ENCODE data around the gene UPK2.
"Not testable (repeated sequence)": the region's sequence is repeated elsewhere in the genome, so short reads cannot be mapped to it uniquely, and the experiment has no call there.

The UPK2 gene

DNA sequence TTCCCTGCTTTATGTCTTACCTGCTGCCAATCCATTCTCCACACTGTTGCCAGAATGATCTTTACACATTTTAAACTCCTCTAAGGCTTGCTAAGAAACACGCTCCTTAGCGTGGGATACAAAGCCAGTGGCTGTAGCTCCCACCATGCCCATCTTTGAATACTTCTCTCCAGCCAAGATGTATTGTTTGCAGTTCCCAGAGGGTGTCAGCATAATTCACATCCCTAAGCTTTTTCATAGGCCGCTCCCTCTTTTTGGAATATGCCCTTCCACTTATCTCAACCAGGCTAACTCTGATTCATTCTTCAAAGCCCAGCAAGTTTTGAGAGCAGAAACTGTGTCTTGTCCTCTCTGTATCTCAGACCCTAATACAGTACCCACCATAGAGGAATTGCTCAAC lies 8.1 kb upstream of the UPK2 start:
- no peak overlapping the region for H3K27ac ChIP-seq (ENCODE audit: low read length)
- no peaks in the 10 kb centered on the region for H3K27me3 ChIP-seq (ENCODE audit: control insufficient read depth, insufficient read depth, low read length)
- no CpG with 5 or more reads among the region's 3 CpGs for WGBS (ENCODE audit: insufficient coverage, insufficient read length)
- H3K36me3 ChIP-seq (ENCODE audit: control insufficient read depth, insufficient read depth, low read length), result no peaks in the 10 kb centered on the region
- DNase-seq (ENCODE audit: low read depth, low spot score), result no peak
- H3K9me3 ChIP-seq (ENCODE audit: control insufficient read depth, insufficient read depth, low read length), result no peaks in the 10 kb centered on the region
- no peak overlapping the region for H3K4me3 ChIP-seq (ENCODE audit: low read length)
- H3K4me1 ChIP-seq (ENCODE audit: control insufficient read depth, insufficient read depth, low read length), result no peaks in the 10 kb centered on the region

DNA sequence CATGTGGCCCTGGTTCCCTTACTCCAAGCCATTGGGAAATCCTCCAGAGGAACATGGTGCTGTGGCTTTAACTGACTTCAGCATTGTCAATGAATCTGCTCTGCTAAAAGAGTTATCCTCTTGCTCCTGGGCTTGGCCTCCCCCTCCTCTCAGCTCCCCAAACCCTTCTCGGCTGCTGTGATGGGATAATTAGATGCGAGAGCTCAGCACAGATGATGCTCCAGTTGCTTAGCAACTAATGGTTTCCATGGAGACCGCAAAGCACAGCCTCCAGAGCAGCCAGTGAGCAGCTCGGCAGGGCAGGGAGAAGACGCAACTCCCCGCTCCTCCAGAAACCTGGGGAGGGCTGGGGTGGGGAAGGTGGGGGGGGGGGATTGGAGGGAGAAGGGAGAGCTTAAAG lies 2.8 kb upstream of the UPK2 start:
- H3K4me3 ChIP-seq (ENCODE audit: low read length), result no peak overlapping the region
- DNase-seq (ENCODE audit: low read depth, low spot score), result no peak
- H3K9me3 ChIP-seq (ENCODE audit: control insufficient read depth, insufficient read depth, low read length), result no peaks in the 10 kb centered on the region
- H3K4me1 ChIP-seq (ENCODE audit: control insufficient read depth, insufficient read depth, low read length), result no peaks in the 10 kb centered on the region
- H3K27me3 ChIP-seq (ENCODE audit: control insufficient read depth, insufficient read depth, low read length), result no peaks in the 10 kb centered on the region
- no CpG with 5 or more reads among the region's 6 CpGs for WGBS (ENCODE audit: insufficient coverage, insufficient read length)
- no peaks in the 10 kb centered on the region for H3K36me3 ChIP-seq (ENCODE audit: control insufficient read depth, insufficient read depth, low read length)
- no peak overlapping the region for H3K27ac ChIP-seq (ENCODE audit: low read length)

DNA sequence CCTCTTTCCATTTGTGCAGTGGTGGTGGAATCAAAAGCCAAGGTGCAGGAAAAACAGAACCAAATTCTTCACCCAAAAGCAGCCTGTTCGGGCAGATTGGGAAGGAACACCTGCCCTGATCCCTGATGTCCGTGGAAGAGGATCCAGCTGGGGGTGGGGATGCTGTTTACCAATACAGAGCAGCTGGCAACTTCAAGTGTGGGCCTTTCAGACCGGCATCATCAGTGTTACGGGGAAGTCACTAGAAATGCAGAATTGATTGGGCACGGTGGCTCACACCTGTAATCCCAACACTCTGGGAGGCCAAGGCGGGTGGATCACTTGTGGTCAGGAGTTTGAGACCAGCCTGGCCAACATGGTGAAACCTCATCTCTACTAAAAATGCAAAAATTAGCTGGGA lies 2.1 kb upstream of the UPK2 start:
- not testable (repeated sequence) for H3K4me3 ChIP-seq (ENCODE audit: low read length); H3K36me3 ChIP-seq (ENCODE audit: control insufficient read depth, insufficient read depth, low read length); H3K4me1 ChIP-seq (ENCODE audit: control insufficient read depth, insufficient read depth, low read length); H3K9me3 ChIP-seq (ENCODE audit: control insufficient read depth, insufficient read depth, low read length); DNase-seq (ENCODE audit: low read depth, low spot score); H3K27ac ChIP-seq (ENCODE audit: low read length); H3K27me3 ChIP-seq (ENCODE audit: control insufficient read depth, insufficient read depth, low read length)
- no CpG with 5 or more reads among the region's 6 CpGs for WGBS (ENCODE audit: insufficient coverage, insufficient read length)

DNA sequence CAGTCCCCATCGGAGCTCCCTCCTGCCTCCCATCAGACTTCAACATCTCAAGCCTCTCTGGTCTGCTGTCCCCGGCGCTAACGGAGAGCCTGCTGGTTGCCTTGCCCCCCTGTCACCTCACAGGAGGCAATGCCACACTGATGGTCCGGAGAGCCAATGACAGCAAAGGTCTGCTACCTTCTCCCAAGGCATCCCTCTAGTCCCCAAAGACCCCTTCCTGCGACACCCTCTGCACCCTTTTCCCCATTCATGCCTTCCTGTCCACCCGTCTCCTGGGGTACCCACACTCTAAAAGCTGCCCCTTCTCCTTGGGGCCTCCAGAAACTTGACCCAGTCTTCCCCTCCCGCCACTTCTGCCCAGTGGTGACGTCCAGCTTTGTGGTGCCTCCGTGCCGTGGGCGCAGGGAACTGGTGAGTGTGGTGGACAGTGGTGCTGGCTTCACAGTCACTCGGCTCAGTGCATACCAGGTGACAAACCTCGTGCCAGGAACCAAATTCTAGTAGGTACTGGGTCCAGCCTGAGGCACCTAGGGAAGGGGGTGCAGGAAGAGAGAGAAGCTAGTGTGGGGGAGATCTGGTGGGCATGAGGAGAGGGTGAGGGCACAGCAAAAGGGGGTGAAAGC lies 860 bp downstream of the UPK2 start:
- Histone ChIP-seq H3K27ac (ENCODE audit: low read length) (no peak overlapping the region), H3K4me1 (ENCODE audit: control insufficient read depth, insufficient read depth, low read length) (no peaks in the 10 kb centered on the region), H3K27me3 (ENCODE audit: control insufficient read depth, insufficient read depth, low read length) (no peaks in the 10 kb centered on the region), H3K4me3 (ENCODE audit: low read length) (no peak overlapping the region), H3K36me3 (ENCODE audit: control insufficient read depth, insufficient read depth, low read length) (no peaks in the 10 kb centered on the region), H3K9me3 (ENCODE audit: control insufficient read depth, insufficient read depth, low read length) (no peaks in the 10 kb centered on the region)
- no peak for DNase-seq (ENCODE audit: low read depth, low spot score)
- no CpG with 5 or more reads among the region's 14 CpGs for WGBS (ENCODE audit: insufficient coverage, insufficient read length)

DNA sequence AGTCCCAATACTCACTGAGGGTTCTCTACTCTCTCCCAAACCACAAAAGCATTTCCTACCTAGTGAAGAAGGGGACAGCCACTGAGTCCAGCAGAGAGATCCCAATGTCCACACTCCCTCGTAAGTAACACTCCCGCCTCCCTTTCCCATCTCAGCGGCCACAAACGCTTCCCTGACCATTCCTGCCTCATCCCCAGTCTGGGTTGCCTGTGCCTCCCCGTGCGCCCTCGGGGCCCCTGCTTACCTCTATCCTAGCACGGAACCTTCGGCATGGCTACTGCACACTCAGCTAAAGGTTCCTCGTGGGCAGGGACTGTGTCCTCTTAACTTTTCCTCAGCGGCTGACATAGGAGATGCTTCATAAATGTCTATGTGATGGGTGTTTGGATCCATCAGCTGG lies 1.5 kb downstream of the UPK2 start:
- H3K9me3 ChIP-seq (ENCODE audit: control insufficient read depth, insufficient read depth, low read length), result no peaks in the 10 kb centered on the region
- H3K36me3 ChIP-seq (ENCODE audit: control insufficient read depth, insufficient read depth, low read length), result no peaks in the 10 kb centered on the region
- WGBS (ENCODE audit: insufficient coverage, insufficient read length), result no CpG with 5 or more reads among the region's 11 CpGs
- no peaks in the 10 kb centered on the region for H3K27me3 ChIP-seq (ENCODE audit: control insufficient read depth, insufficient read depth, low read length)
- no peak overlapping the region for H3K27ac ChIP-seq (ENCODE audit: low read length)
- no peaks in the 10 kb centered on the region for H3K4me1 ChIP-seq (ENCODE audit: control insufficient read depth, insufficient read depth, low read length)
- DNase-seq (ENCODE audit: low read depth, low spot score), result no peak
- no peak overlapping the region for H3K4me3 ChIP-seq (ENCODE audit: low read length)

DNA sequence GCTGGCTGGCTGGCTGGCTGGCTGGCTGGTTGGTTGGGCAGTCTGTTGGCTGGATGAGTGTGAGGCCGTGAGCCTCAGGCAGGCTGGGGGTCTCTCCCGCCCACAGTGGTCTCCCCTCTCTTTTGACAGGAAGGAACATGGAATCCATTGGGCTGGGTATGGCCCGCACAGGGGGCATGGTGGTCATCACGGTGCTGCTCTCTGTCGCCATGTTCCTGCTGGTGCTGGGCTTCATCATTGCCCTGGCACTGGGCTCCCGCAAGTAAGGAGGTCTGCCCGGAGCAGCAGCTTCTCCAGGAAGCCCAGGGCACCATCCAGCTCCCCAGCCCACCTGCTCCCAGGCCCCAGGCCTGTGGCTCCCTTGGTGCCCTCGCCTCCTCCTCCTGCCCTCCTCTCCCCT lies 1.9 kb downstream of the UPK2 start:
- H3K27ac ChIP-seq (ENCODE audit: low read length), result no peak overlapping the region
- no peaks in the 10 kb centered on the region for H3K27me3 ChIP-seq (ENCODE audit: control insufficient read depth, insufficient read depth, low read length)
- no peaks in the 10 kb centered on the region for H3K36me3 ChIP-seq (ENCODE audit: control insufficient read depth, insufficient read depth, low read length)
- WGBS (ENCODE audit: insufficient coverage, insufficient read length), result no CpG with 5 or more reads among the region's 8 CpGs
- no peaks in the 10 kb centered on the region for H3K4me1 ChIP-seq (ENCODE audit: control insufficient read depth, insufficient read depth, low read length)
- no peak for DNase-seq (ENCODE audit: low read depth, low spot score)
- H3K9me3 ChIP-seq (ENCODE audit: control insufficient read depth, insufficient read depth, low read length), result no peaks in the 10 kb centered on the region
- no peak overlapping the region for H3K4me3 ChIP-seq (ENCODE audit: low read length)

DNA sequence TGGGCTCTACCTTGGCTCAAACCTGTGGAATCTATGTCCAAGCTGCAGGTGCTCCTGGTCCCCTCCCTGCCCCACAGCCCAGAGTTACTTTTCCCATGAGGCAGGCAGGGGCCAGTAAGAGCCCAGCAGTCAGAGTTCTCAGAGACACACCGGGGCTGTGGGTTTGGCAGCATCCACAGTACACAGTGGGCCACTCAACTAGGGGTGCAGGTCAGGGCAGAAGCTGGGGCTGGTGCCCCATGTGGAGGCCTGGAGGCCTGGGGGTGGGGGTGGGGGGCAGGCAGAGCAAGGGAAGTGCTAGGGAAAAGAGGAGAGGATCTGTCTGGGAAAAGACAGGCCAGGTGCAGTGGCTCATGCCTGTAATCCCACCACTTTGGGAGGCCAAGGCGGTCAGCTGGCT lies 2.5 kb downstream of the UPK2 start:
- no peak overlapping the region for H3K27ac ChIP-seq (ENCODE audit: low read length)
- no peaks in the 10 kb centered on the region for H3K9me3 ChIP-seq (ENCODE audit: control insufficient read depth, insufficient read depth, low read length)
- no peaks in the 10 kb centered on the region for H3K27me3 ChIP-seq (ENCODE audit: control insufficient read depth, insufficient read depth, low read length)
- H3K4me1 ChIP-seq (ENCODE audit: control insufficient read depth, insufficient read depth, low read length), result no peaks in the 10 kb centered on the region
- H3K4me3 ChIP-seq (ENCODE audit: low read length), result no peak overlapping the region
- WGBS (ENCODE audit: insufficient coverage, insufficient read length), result no CpG with 5 or more reads among the region's 2 CpGs
- no peak for DNase-seq (ENCODE audit: low read depth, low spot score)
- H3K36me3 ChIP-seq (ENCODE audit: control insufficient read depth, insufficient read depth, low read length), result no peaks in the 10 kb centered on the region

DNA sequence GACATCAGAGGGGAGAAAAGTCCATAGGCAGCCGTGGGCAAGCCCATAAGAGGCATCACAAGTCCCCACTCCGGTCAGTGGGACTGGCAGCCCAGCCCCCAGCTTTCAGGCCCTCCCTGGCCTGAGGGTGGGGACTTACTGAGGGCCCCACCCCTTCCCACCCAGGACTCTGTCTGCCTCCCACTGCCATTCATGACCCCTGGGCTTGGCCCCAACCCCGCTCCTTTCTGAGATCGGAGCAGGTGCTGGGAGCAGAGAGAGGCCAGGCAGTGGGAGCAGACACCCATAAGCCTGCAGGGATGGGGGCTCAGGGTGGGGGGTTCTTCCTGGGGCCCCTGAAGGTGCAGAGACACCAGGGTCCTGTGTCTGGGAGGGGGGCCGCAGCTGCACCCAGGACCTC lies 5.1 kb downstream of the UPK2 start:
- Histone ChIP-seq H3K27me3 (ENCODE audit: control insufficient read depth, insufficient read depth, low read length) (no peaks in the 10 kb centered on the region), H3K9me3 (ENCODE audit: control insufficient read depth, insufficient read depth, low read length) (no peaks in the 10 kb centered on the region), H3K4me3 (ENCODE audit: low read length) (no peak overlapping the region), H3K4me1 (ENCODE audit: control insufficient read depth, insufficient read depth, low read length) (no peaks in the 10 kb centered on the region), H3K36me3 (ENCODE audit: control insufficient read depth, insufficient read depth, low read length) (no peaks in the 10 kb centered on the region), H3K27ac (ENCODE audit: low read length) (no peak overlapping the region)
- WGBS (ENCODE audit: insufficient coverage, insufficient read length), result no CpG with 5 or more reads among the region's 5 CpGs
- no peak for DNase-seq (ENCODE audit: low read depth, low spot score)

DNA sequence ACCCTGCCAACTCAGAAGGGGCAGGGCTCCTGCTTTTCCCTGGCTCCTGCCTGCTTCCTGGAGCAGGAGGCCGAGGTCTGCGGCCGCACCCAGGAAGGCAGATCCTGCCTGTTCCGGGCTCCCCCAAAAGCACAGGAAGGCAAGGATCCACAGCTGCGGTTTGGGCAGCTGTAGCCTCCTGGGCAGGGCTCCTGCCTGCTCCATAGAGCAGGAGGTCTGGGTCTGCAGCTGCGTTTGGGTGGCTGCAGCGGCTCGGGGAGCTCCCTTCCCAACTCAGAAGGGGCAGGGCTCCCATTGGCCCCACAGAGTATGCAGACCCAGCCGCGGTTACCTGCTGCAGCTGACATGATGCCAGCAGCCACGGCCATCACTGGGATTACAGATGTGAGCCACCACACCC lies 5.5 kb downstream of the UPK2 start:
- Histone ChIP-seq H3K36me3 (ENCODE audit: control insufficient read depth, insufficient read depth, low read length) (no peaks in the 10 kb centered on the region), H3K4me1 (ENCODE audit: control insufficient read depth, insufficient read depth, low read length) (no peaks in the 10 kb centered on the region), H3K9me3 (ENCODE audit: control insufficient read depth, insufficient read depth, low read length) (no peaks in the 10 kb centered on the region), H3K4me3 (ENCODE audit: low read length) (no peak overlapping the region), H3K27me3 (ENCODE audit: control insufficient read depth, insufficient read depth, low read length) (no peaks in the 10 kb centered on the region), H3K27ac (ENCODE audit: low read length) (no peak overlapping the region)
- no peak for DNase-seq (ENCODE audit: low read depth, low spot score)
- no CpG with 5 or more reads among the region's 11 CpGs for WGBS (ENCODE audit: insufficient coverage, insufficient read length)

DNA sequence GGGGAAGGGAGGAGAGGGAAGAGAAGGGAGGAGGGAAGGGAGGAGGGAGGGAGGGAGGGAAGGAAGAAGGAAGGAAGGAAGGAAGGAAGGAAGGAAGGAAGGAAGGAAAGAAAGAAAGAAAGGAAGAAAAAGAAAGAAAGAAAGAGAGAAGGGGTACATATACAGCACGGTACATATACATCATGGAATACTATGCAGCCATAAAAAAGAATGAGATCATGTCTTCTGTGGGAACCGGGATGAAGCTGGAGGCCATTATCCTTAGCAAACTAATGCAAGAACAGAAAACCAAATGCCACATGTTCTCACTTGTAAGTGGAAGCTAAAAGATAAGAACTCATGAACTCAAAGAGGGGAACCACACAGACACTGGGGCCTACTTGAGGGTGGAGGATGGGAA lies 13.4 kb downstream of the UPK2 start:
- not testable (repeated sequence) for H3K9me3 ChIP-seq (ENCODE audit: control insufficient read depth, insufficient read depth, low read length); H3K4me3 ChIP-seq (ENCODE audit: low read length); H3K4me1 ChIP-seq (ENCODE audit: control insufficient read depth, insufficient read depth, low read length); H3K36me3 ChIP-seq (ENCODE audit: control insufficient read depth, insufficient read depth, low read length); H3K27me3 ChIP-seq (ENCODE audit: control insufficient read depth, insufficient read depth, low read length); H3K27ac ChIP-seq (ENCODE audit: low read length); DNase-seq (ENCODE audit: low read depth, low spot score)
- no CpG with 5 or more reads among the region's 2 CpGs for WGBS (ENCODE audit: insufficient coverage, insufficient read length)

DNA sequence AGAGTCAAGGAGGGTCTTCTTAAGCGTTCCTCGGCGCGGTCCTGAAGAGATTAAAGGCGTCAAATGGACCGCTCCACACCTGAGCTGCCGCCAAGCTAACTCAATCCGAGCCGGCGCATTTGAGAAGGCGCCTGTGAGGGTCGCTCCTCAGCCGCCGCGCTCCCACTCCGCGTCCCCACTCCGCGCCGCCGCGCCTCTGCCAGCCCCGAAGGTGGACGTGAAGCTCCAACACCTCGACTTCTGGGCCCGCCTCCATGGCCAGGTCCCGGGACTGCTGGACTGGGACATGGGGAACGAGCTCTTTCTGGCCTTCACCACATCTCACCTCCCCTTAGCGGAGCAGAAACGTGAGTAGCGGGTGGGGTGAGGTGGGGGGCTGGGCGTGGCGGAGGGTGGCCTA lies 15.5 kb downstream of the UPK2 start, which contains the start of gene FOXR1:
Gene FOXR1, plus strand, starts transcription at position 116 of the 400 bp plus-strand sequence. Its CDS starts 171 bp downstream, at position 287.
- Histone ChIP-seq H3K9me3 (ENCODE audit: control insufficient read depth, insufficient read depth, low read length) (no peaks in the 10 kb centered on the region; the same call in 1 of the 2 replicates), H3K4me3 (ENCODE audit: low read length) (no peak within 1 kb of the TSS), H3K27ac (ENCODE audit: low read length) (no peak within 1 kb of the TSS), H3K27me3 (ENCODE audit: control insufficient read depth, insufficient read depth, low read length) (no peaks in the 10 kb centered on the region), H3K4me1 (ENCODE audit: control insufficient read depth, insufficient read depth, low read length) (no peaks in the 10 kb centered on the region), H3K36me3 (ENCODE audit: control insufficient read depth, insufficient read depth, low read length) (no peaks in the 10 kb centered on the region)
- DNase-seq (ENCODE audit: low read depth, low spot score), result no peak
- no CpG with 5 or more reads among the region's 33 CpGs for WGBS (ENCODE audit: insufficient coverage, insufficient read length)
